CD4-positive, alpha-beta T cell (primary cell): Measurements from ENCODE around the gene NDUFA3. TPM values are rescaled to one million over a fixed set of nuclear protein-coding genes. Genes with fewer than 3 reads are reported as not detected.

Experiments
- ATAC-seq: fragments of 200-7000 bp; cut with Tn5 transposase; one replicate; pipeline ENCODE4 v1.10.0; 2022; ENCODE audit warnings: mild to moderate bottlenecking; ENCODE audit not compliant: poor library complexity
- CTCF ChIA-PET: fragments of 350-600 bp; sonication (Branson Sonifier 250); formaldehyde crosslinking; loops from one replicate; lab custom pipeline; 2021; ENCODE audit warnings: antibody characterized with exemption, inconsistent platforms; lab: Charles Lee
- POLR2A ChIA-PET: fragments of 350-600 bp; sonication (Branson Sonifier 250); formaldehyde crosslinking; loops from one replicate; lab custom pipeline; 2021; ENCODE audit warnings: antibody characterized with exemption, inconsistent platforms; lab: Charles Lee
- DNase-seq, 14 experiments: peaks; one replicate each; pipeline ENCODE4 v3.0.0-alpha.2; 2013 to 2020; ENCODE audit warnings: mixed read lengths in 2 of 14
- H3K27ac ChIP-seq, 2 donors: one replicate each; pipeline versions ENCODE4 v1.5.1 to v1.7.0; 2013; ENCODE audit warnings: low read length in 2 of 2, low read depth in 1 of 2, mild to moderate bottlenecking in 1 of 2
- H3K27me3 ChIP-seq, 2 experiments: 1 replicate in 1 of 2; 2 replicates in 1 of 2; pipeline versions ENCODE4 v1.6.1 to v1.7.0; 2013; ENCODE audit warnings: low read length in 2 of 2, control low read depth in 1 of 2, mild to moderate bottlenecking in 1 of 2, moderate library complexity in 1 of 2; ENCODE audit not compliant: insufficient read depth in 2 of 2, control insufficient read depth in 1 of 2
- H3K36me3 ChIP-seq: one replicate; pipeline ENCODE4 v1.6.1; 2013; ENCODE audit warnings: low read length, control low read depth; ENCODE audit not compliant: insufficient read depth
- H3K4me1 ChIP-seq: one replicate; pipeline ENCODE4 v1.6.1; 2013; ENCODE audit warnings: low read length, control low read depth; ENCODE audit not compliant: insufficient read depth
- H3K4me3 ChIP-seq: one replicate; pipeline ENCODE4 v1.5.1; 2013; ENCODE audit warnings: mild to moderate bottlenecking, low read length, moderate library complexity
- H3K9me3 ChIP-seq, 2 experiments: 1 replicate in 1 of 2; 2 replicates in 1 of 2; pipeline versions ENCODE4 v1.6.1 to v1.7.0; 2013; ENCODE audit warnings: low read length in 2 of 2, mild to moderate bottlenecking in 2 of 2, control low read depth in 1 of 2, moderate library complexity in 1 of 2; ENCODE audit not compliant: control insufficient read depth in 1 of 2, insufficient read depth in 1 of 2
- H3K27ac Mint-ChIP-seq: one replicate; pipeline ENCODE4 v1.8.0; 2020; ENCODE audit warnings: mixed read lengths
- H3K27me3 Mint-ChIP-seq: one replicate; pipeline ENCODE4 v1.8.0; 2021; ENCODE audit warnings: mixed read lengths
- H3K36me3 Mint-ChIP-seq: one replicate; pipeline ENCODE4 v1.8.0; 2021; ENCODE audit warnings: low read depth, mixed read lengths
- H3K4me1 Mint-ChIP-seq: one replicate; pipeline ENCODE4 v1.8.0; 2021; ENCODE audit warnings: low read depth, mixed read lengths
- H3K4me3 Mint-ChIP-seq: one replicate; pipeline ENCODE4 v1.8.0; 2020; ENCODE audit warnings: mild to moderate bottlenecking, mixed read lengths
- H3K9me3 Mint-ChIP-seq: one replicate; pipeline ENCODE4 v1.8.0; 2020; ENCODE audit warnings: mixed read lengths
- CTCF ChIP-seq: fragments of 200-600 bp; IDR thresholded peaks from one replicate; pipeline ENCODE4 v1.8.0; 2022; ENCODE audit warnings: antibody characterized with exemption, mild to moderate bottlenecking
- intact Hi-C, 2 experiments: fragments of 100-400 bp; cut with DNase I in 1 of 2; cut with micrococcal nuclease in 1 of 2; formaldehyde crosslinking; loops; one replicate each; pipeline versions ENCODE4 v1.15.1 to v1.9.0; 2023 to 2025; cut with DNase I, micrococcal nuclease
- total RNA-seq, 174 experiments: library from RNA in 2 of 174; stranded (reverse) in 2 of 174; gene quantifications; one replicate each; pipeline ENCODE4 v1.2.3 and lab custom pipeline; 2021 to 2026

Gene NDUFA3
- total RNA-seq, 2 experiments from 2014 or later = 63.0 to 63.5 TPM

GRCh38 chr19:54138489-54139256, 36.0 kb downstream of the NDUFA3 start:
- Mint-ChIP-seq H3K27me3 (no peaks in the 10 kb centered on the region), H3K36me3 (peaks cover 38% of the 10 kb centered on the region), H3K27ac (peak overlapping the region; percentile 79), H3K9me3 (no peaks in the 10 kb centered on the region), H3K4me1 (peaks cover 48% of the 10 kb centered on the region), H3K4me3 (peak overlapping the region; percentile 92)
- Histone ChIP-seq H3K27ac (peak overlapping the region; percentile 52 to 92), H3K4me1 (peaks cover 44% of the 10 kb centered on the region), H3K4me3 (peak overlapping the region; percentile 69), H3K36me3 (peaks cover 42% of the 10 kb centered on the region), H3K27me3 (no peaks in the 10 kb centered on the region), H3K9me3 (peaks cover 0 to 2% of the 10 kb centered on the region in 2 experiments)
- ChIA-PET POLR2A (interaction anchor here (0.8 to 6.0 kb wide), 6 partner anchors 9 to 1516 kb away, joined by 3 to 151 read pairs (median 67); partner anchors contain the start of genes LENG1, MBOAT7, PRPF31 and TFPT), CTCF (interaction anchor here (3.0 kb wide), 1 partner anchor 21 kb away, joined by 15 read pairs; the partner anchor contains the start of gene LENG1)
- DNase-seq = peak in 2 of 14 experiments; percentile 16 to 32
- ATAC-seq = no peak
- no peak for TF ChIP-seq CTCF
- intact Hi-C loops = loop anchor here in 1 of 2 experiments (1.0 to 5.0 kb wide), 2 partner anchors 19 to 36 kb away; partner anchors contain the start of genes NDUFA3 and OSCAR

- H3K36me3 Mint-ChIP-seq = peaks cover 61% of the 10 kb centered on the region
- Histone ChIP-seq H3K27ac (no peak overlapping the region), H3K27me3 (no peaks in the 10 kb centered on the region), H3K4me3 (no peak overlapping the region), H3K36me3 (peaks cover 68% of the 10 kb centered on the region), H3K9me3 (no peaks in the 10 kb centered on the region), H3K4me1 (peaks cover 37% of the 10 kb centered on the region)
- H3K9me3 Mint-ChIP-seq = no peaks in the 10 kb centered on the region
- no peaks in the 10 kb centered on the region for H3K27me3 Mint-ChIP-seq
- no peak overlapping the region for H3K4me3 Mint-ChIP-seq
- DNase-seq (no peak), ATAC-seq (no peak)
- H3K27ac Mint-ChIP-seq = no peak overlapping the region
- TF ChIP-seq CTCF = no peak
- intact Hi-C loops = no loop called here
- ChIA-PET CTCF (no interaction called here), POLR2A (interaction anchor here (1.0 to 2.0 kb wide), 2 partner anchors 18 to 48 kb away, joined by 4 to 6 read pairs; partner anchors contain the start of genes LENG1 and MBOAT7)
- peaks cover 42% of the 10 kb centered on the region for H3K4me1 Mint-ChIP-seq
These were observed 38.7 kb downstream of the NDUFA3 start for GRCh38 chr19:54141356-54141755.

GRCh38 chr19:54142166-54142780, 39.6 kb downstream of the NDUFA3 start:
- intact Hi-C loops = no loop called here
- H3K36me3 Mint-ChIP-seq = peaks cover 69% of the 10 kb centered on the region

More at GRCh38 chr19:54142166-54142780, 39.6 kb downstream of the NDUFA3 start:
- Histone ChIP-seq H3K4me1 (peaks cover 32% of the 10 kb centered on the region), H3K9me3 (no peaks in the 10 kb centered on the region), H3K27ac (no peak overlapping the region), H3K27me3 (no peaks in the 10 kb centered on the region), H3K36me3 (peaks cover 78% of the 10 kb centered on the region), H3K4me3 (no peak overlapping the region)
- ChIA-PET CTCF (no interaction called here), POLR2A (interaction anchor here (2.0 kb wide), 1 partner anchor 17 kb away, joined by 6 read pairs; the partner anchor contains the start of gene LENG1)
- no peaks in the 10 kb centered on the region for H3K9me3 Mint-ChIP-seq
- peaks cover 34% of the 10 kb centered on the region for H3K4me1 Mint-ChIP-seq
- H3K27me3 Mint-ChIP-seq = no peaks in the 10 kb centered on the region
- no peak for DNase-seq
- ATAC-seq = no peak
- no peak overlapping the region for H3K27ac Mint-ChIP-seq
- TF ChIP-seq CTCF = no peak
- H3K4me3 Mint-ChIP-seq = peak overlapping the region; percentile 62
